Esophagus squamous epithelium (tissue), 4 donors: Measurements from ENCODE around the gene DDIT4L.

Source experiments
- CTCF ChIP-seq, 6 experiments: fragments of 450-650 bp in 4 of 6; fragments of 200-600 bp in 2 of 6; sonication (generic) in 2 of 6; IDR thresholded peaks; one replicate each; pipeline ENCODE4 v1.5.1; 2016 to 2019; ENCODE audit warnings: antibody characterized with exemption in 6 of 6, mild to moderate bottlenecking in 4 of 6, moderate library complexity in 4 of 6
- POLR2A ChIP-seq, 4 donors: fragments of 450-650 bp; IDR thresholded peaks; one replicate each; pipeline ENCODE4 v1.6.1; 2017; ENCODE audit warnings: antibody characterized with exemption in 4 of 4, mild to moderate bottlenecking in 4 of 4, moderate library complexity in 3 of 4

DNA sequence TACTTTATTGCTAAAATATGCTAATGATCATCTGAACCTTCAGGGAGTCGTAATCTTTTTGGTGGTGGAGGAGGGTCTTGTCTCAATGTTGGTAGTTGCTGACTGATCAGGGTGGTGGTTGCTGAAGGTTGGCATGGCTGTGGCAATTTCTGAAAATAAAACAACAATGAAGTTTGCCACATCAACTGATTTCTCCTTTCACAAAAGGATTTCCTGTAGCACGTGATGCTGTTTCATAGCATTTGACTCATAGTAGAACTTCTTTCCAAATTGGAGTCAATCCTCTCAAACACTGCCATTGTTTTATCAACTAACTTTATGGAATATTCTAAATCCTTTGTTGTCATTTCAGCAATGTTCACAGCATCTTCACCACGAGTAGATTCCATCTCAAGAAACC, 19.3 kb downstream of the DDIT4L start:
- TF ChIP-seq CTCF (IDR thresholded peaks at IDR 0.05) (no peak), POLR2A (IDR thresholded peaks at IDR 0.05) (no peak)
